ENCODE results near the gene KLHL2.

GRCh38 chr4:165324918-165325304 is 117.5 kb downstream of the KLHL2 start:
- TF ChIP-seq DDX20 (tag; IDR thresholded peaks at IDR 0.05; ENCODE audit: low read depth), result no peak
- no peak for TF ChIP-seq IFI16 (CRISPR knock-in tag; IDR thresholded peaks at IDR 0.05)
- TF ChIP-seq REST (IDR thresholded peaks at IDR 0.05; ENCODE audit: borderline replicate concordance), result no peak
- TF ChIP-seq REST (CRISPR knock-in tag; IDR thresholded peaks at IDR 0.05; ENCODE audit: low read depth), result no peak
- TF ChIP-seq HMGXB4 (CRISPR knock-in tag; IDR thresholded peaks at IDR 0.05), result no peak
- no peak for TF ChIP-seq ZNF57 (CRISPR knock-in tag; IDR thresholded peaks at IDR 0.05)
- no peak for TF ChIP-seq JUN (IDR thresholded peaks at IDR 0.05; ENCODE audit: borderline replicate concordance, low read depth, low read length)
- TF ChIP-seq JUN (CRISPR knock-in tag; IDR thresholded peaks at IDR 0.05; ENCODE audit: borderline replicate concordance), result no peak
- TF ChIP-seq, protein P1, sequence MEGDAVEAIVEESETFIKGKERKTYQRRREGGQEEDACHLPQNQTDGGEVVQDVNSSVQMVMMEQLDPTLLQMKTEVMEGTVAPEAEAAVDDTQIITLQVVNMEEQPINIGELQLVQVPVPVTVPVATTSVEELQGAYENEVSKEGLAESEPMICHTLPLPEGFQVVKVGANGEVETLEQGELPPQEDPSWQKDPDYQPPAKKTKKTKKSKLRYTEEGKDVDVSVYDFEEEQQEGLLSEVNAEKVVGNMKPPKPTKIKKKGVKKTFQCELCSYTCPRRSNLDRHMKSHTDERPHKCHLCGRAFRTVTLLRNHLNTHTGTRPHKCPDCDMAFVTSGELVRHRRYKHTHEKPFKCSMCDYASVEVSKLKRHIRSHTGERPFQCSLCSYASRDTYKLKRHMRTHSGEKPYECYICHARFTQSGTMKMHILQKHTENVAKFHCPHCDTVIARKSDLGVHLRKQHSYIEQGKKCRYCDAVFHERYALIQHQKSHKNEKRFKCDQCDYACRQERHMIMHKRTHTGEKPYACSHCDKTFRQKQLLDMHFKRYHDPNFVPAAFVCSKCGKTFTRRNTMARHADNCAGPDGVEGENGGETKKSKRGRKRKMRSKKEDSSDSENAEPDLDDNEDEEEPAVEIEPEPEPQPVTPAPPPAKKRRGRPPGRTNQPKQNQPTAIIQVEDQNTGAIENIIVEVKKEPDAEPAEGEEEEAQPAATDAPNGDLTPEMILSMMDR (IDR thresholded peaks at IDR 0.05 in 2 of 3, conservative IDR thresholded peaks at IDR 0.05 in 1 of 3; ENCODE audit: insufficient read depth in 2 of 3, low read depth in 1 of 3, low read length in 3 of 3), result no peak
- no peak for TF ChIP-seq RBBP5 (IDR thresholded peaks at IDR 0.05; ENCODE audit: borderline replicate concordance, insufficient read depth, low read length, poor library complexity, severe bottlenecking)
- TF ChIP-seq, protein P2, sequence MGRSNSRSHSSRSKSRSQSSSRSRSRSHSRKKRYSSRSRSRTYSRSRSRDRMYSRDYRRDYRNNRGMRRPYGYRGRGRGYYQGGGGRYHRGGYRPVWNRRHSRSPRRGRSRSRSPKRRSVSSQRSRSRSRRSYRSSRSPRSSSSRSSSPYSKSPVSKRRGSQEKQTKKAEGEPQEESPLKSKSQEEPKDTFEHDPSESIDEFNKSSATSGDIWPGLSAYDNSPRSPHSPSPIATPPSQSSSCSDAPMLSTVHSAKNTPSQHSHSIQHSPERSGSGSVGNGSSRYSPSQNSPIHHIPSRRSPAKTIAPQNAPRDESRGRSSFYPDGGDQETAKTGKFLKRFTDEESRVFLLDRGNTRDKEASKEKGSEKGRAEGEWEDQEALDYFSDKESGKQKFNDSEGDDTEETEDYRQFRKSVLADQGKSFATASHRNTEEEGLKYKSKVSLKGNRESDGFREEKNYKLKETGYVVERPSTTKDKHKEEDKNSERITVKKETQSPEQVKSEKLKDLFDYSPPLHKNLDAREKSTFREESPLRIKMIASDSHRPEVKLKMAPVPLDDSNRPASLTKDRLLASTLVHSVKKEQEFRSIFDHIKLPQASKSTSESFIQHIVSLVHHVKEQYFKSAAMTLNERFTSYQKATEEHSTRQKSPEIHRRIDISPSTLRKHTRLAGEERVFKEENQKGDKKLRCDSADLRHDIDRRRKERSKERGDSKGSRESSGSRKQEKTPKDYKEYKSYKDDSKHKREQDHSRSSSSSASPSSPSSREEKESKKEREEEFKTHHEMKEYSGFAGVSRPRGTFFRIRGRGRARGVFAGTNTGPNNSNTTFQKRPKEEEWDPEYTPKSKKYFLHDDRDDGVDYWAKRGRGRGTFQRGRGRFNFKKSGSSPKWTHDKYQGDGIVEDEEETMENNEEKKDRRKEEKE (IDR thresholded peaks at IDR 0.05; ENCODE audit: borderline replicate concordance in 1 of 2, control insufficient read depth in 1 of 2, low read depth in 2 of 2, low read length in 1 of 2), result no peak
- TF ChIP-seq, protein P3, sequence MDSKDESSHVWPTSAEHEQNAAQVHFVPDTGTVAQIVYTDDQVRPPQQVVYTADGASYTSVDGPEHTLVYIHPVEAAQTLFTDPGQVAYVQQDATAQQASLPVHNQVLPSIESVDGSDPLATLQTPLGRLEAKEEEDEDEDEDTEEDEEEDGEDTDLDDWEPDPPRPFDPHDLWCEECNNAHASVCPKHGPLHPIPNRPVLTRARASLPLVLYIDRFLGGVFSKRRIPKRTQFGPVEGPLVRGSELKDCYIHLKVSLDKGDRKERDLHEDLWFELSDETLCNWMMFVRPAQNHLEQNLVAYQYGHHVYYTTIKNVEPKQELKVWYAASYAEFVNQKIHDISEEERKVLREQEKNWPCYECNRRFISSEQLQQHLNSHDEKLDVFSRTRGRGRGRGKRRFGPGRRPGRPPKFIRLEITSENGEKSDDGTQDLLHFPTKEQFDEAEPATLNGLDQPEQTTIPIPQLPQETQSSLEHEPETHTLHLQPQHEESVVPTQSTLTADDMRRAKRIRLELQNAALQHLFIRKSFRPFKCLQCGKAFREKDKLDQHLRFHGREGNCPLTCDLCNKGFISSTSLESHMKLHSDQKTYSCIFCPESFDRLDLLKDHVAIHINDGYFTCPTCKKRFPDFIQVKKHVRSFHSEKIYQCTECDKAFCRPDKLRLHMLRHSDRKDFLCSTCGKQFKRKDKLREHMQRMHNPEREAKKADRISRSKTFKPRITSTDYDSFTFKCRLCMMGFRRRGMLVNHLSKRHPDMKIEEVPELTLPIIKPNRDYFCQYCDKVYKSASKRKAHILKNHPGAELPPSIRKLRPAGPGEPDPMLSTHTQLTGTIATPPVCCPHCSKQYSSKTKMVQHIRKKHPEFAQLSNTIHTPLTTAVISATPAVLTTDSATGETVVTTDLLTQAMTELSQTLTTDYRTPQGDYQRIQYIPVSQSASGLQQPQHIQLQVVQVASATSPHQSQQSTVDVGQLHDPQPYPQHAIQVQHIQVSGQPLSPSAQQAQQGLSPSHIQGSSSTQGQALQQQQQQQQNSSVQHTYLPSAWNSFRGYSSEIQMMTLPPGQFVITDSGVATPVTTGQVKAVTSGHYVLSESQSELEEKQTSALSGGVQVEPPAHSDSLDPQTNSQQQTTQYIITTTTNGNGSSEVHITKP (IDR thresholded peaks at IDR 0.05; ENCODE audit: partially characterized antibody), result no peak
